Stimulated activated naive CD8-positive, alpha-beta T cell treated with anti-CD3 and anti-CD28 coated beads, Interleukin-15, Interleukin-2, amounts not matched to agents 100 ng/mL and 50 ng/mL, for 24 hours (primary cell): ENCODE measurements around the gene FNDC3B.
"Not testable (repeated sequence)": the region's sequence is repeated elsewhere in the genome, so short reads cannot be mapped to it uniquely, and the experiment has no call there.

Experiments
- H3K27ac Mint-ChIP-seq: one replicate; pipeline ENCODE4 v1.8.0; 2021; ENCODE audit warnings: mild to moderate bottlenecking, mixed read lengths
- H3K27me3 Mint-ChIP-seq: one replicate; pipeline ENCODE4 v1.8.0; 2021; ENCODE audit warnings: mixed read lengths
- H3K36me3 Mint-ChIP-seq: one replicate; pipeline ENCODE4 v1.8.0; 2021; ENCODE audit warnings: low read depth, mixed read lengths
- H3K4me1 Mint-ChIP-seq: one replicate; pipeline ENCODE4 v1.8.0; 2021; ENCODE audit warnings: low read depth, mixed read lengths
- H3K4me3 Mint-ChIP-seq: one replicate; pipeline ENCODE4 v1.8.0; 2021; ENCODE audit warnings: mild to moderate bottlenecking, mixed read lengths
- H3K9me3 Mint-ChIP-seq: one replicate; pipeline ENCODE4 v1.8.0; 2021; ENCODE audit warnings: mixed read lengths

The FNDC3B gene

GRCh38 chr3:172367205-172368105 lies 328.1 kb downstream of the FNDC3B start:
- no peak overlapping the region for H3K27ac Mint-ChIP-seq
- H3K9me3 Mint-ChIP-seq: no peaks in the 10 kb centered on the region
- peaks cover 30% of the 10 kb centered on the region for H3K36me3 Mint-ChIP-seq
- H3K4me1 Mint-ChIP-seq: no peaks in the 10 kb centered on the region
- H3K4me3 Mint-ChIP-seq: no peak overlapping the region
- H3K27me3 Mint-ChIP-seq: no peaks in the 10 kb centered on the region

GRCh38 chr3:172368556-172368955 lies 329.2 kb downstream of the FNDC3B start:
- peaks cover 24% of the 10 kb centered on the region for H3K36me3 Mint-ChIP-seq
- H3K4me3 Mint-ChIP-seq, H3K27ac Mint-ChIP-seq, H3K27me3 Mint-ChIP-seq, H3K4me1 Mint-ChIP-seq, H3K9me3 Mint-ChIP-seq: not testable (repeated sequence)

- no peaks in the 10 kb centered on the region for H3K4me1 Mint-ChIP-seq
- H3K27ac Mint-ChIP-seq: no peak overlapping the region
- no peak overlapping the region for H3K4me3 Mint-ChIP-seq
- no peaks in the 10 kb centered on the region for H3K9me3 Mint-ChIP-seq
- peaks cover 21% of the 10 kb centered on the region for H3K36me3 Mint-ChIP-seq
- H3K27me3 Mint-ChIP-seq: no peaks in the 10 kb centered on the region
Measured at GRCh38 chr3:172369590-172370259, 330.3 kb downstream of the FNDC3B start.

- H3K27me3 Mint-ChIP-seq: no peaks in the 10 kb centered on the region
- no peak overlapping the region for H3K27ac Mint-ChIP-seq
- H3K4me1 Mint-ChIP-seq: no peaks in the 10 kb centered on the region
- no peak overlapping the region for H3K4me3 Mint-ChIP-seq
- no peaks in the 10 kb centered on the region for H3K9me3 Mint-ChIP-seq
- peaks cover 17% of the 10 kb centered on the region for H3K36me3 Mint-ChIP-seq
Measured at GRCh38 chr3:172370419-172370818, 331.0 kb downstream of the FNDC3B start.

GRCh38 chr3:172371544-172371943 lies 332.2 kb downstream of the FNDC3B start:
- Mint-ChIP-seq H3K4me1 (no peaks in the 10 kb centered on the region), H3K27ac (no peak overlapping the region), H3K27me3 (no peaks in the 10 kb centered on the region), H3K4me3 (no peak overlapping the region), H3K9me3 (no peaks in the 10 kb centered on the region), H3K36me3 (peaks cover 21% of the 10 kb centered on the region)

- Mint-ChIP-seq H3K27me3 (no peaks in the 10 kb centered on the region), H3K9me3 (no peaks in the 10 kb centered on the region), H3K4me3 (no peak overlapping the region), H3K36me3 (peaks cover 27% of the 10 kb centered on the region), H3K4me1 (no peaks in the 10 kb centered on the region), H3K27ac (no peak overlapping the region)
Measured at GRCh38 chr3:172372895-172373294, 333.5 kb downstream of the FNDC3B start.

- Mint-ChIP-seq H3K36me3 (peaks cover 37% of the 10 kb centered on the region), H3K27me3 (no peaks in the 10 kb centered on the region), H3K4me3 (no peak overlapping the region), H3K9me3 (peaks cover 2% of the 10 kb centered on the region), H3K4me1 (no peaks in the 10 kb centered on the region), H3K27ac (no peak overlapping the region)
Measured at GRCh38 chr3:172373912-172374311, 334.5 kb downstream of the FNDC3B start.

GRCh38 chr3:172375206-172375850 lies 335.9 kb downstream of the FNDC3B start:
- Mint-ChIP-seq H3K36me3 (peaks cover 51% of the 10 kb centered on the region), H3K27ac (no peak overlapping the region), H3K4me3 (no peak overlapping the region), H3K4me1 (no peaks in the 10 kb centered on the region), H3K27me3 (no peaks in the 10 kb centered on the region), H3K9me3 (peaks cover 4% of the 10 kb centered on the region)

- Mint-ChIP-seq H3K9me3 (peaks cover 15% of the 10 kb centered on the region), H3K27me3 (no peaks in the 10 kb centered on the region), H3K4me1 (no peaks in the 10 kb centered on the region), H3K4me3 (no peak overlapping the region), H3K27ac (no peak overlapping the region), H3K36me3 (peaks cover 62% of the 10 kb centered on the region)
Measured at GRCh38 chr3:172376402-172376801, 337.0 kb downstream of the FNDC3B start.

GRCh38 chr3:172376881-172377280 lies 337.5 kb downstream of the FNDC3B start:
- peaks cover 17% of the 10 kb centered on the region for H3K9me3 Mint-ChIP-seq
- no peak overlapping the region for H3K27ac Mint-ChIP-seq
- no peaks in the 10 kb centered on the region for H3K4me1 Mint-ChIP-seq
- no peaks in the 10 kb centered on the region for H3K27me3 Mint-ChIP-seq
- H3K4me3 Mint-ChIP-seq: no peak overlapping the region
- H3K36me3 Mint-ChIP-seq: peaks cover 64% of the 10 kb centered on the region

- H3K36me3 Mint-ChIP-seq: peaks cover 72% of the 10 kb centered on the region
Measured at GRCh38 chr3:172378439-172378838, 339.1 kb downstream of the FNDC3B start.

GRCh38 chr3:172379372-172379771 lies 340.0 kb downstream of the FNDC3B start:
- H3K4me3 Mint-ChIP-seq: no peak overlapping the region
- peaks cover 68% of the 10 kb centered on the region for H3K36me3 Mint-ChIP-seq
- peaks cover 17% of the 10 kb centered on the region for H3K9me3 Mint-ChIP-seq
- H3K27ac Mint-ChIP-seq: no peak overlapping the region
- no peaks in the 10 kb centered on the region for H3K4me1 Mint-ChIP-seq
- no peaks in the 10 kb centered on the region for H3K27me3 Mint-ChIP-seq

More at GRCh38 chr3:172378439-172378838, 339.1 kb downstream of the FNDC3B start:
- Mint-ChIP-seq H3K27ac (no peak overlapping the region), H3K4me3 (no peak overlapping the region), H3K4me1 (no peaks in the 10 kb centered on the region), H3K27me3 (no peaks in the 10 kb centered on the region), H3K9me3 (peaks cover 17% of the 10 kb centered on the region)

- Mint-ChIP-seq H3K27me3 (no peaks in the 10 kb centered on the region), H3K36me3 (peaks cover 68% of the 10 kb centered on the region), H3K9me3 (peaks cover 17% of the 10 kb centered on the region), H3K4me1 (no peaks in the 10 kb centered on the region), H3K27ac (no peak overlapping the region), H3K4me3 (no peak overlapping the region)
Measured at GRCh38 chr3:172380632-172381031, 341.3 kb downstream of the FNDC3B start.

GRCh38 chr3:172383306-172383796 lies 344.0 kb downstream of the FNDC3B start:
- Mint-ChIP-seq H3K27me3 (no peaks in the 10 kb centered on the region), H3K4me1 (no peaks in the 10 kb centered on the region), H3K9me3 (peaks cover 17% of the 10 kb centered on the region), H3K4me3 (no peak overlapping the region), H3K27ac (no peak overlapping the region), H3K36me3 (peaks cover 47% of the 10 kb centered on the region)

- Mint-ChIP-seq H3K4me1 (no peaks in the 10 kb centered on the region), H3K27me3 (no peaks in the 10 kb centered on the region), H3K9me3 (peaks cover 14% of the 10 kb centered on the region), H3K36me3 (peaks cover 32% of the 10 kb centered on the region), H3K27ac (no peak overlapping the region), H3K4me3 (no peak overlapping the region)
Measured at GRCh38 chr3:172384836-172385235, 345.5 kb downstream of the FNDC3B start.
